ENCODE results near the gene PSTPIP2. TPM values are rescaled to one million over a fixed set of nuclear protein-coding genes. Genes with fewer than 3 reads are reported as not detected.

Gene PSTPIP2
- total RNA-seq, 1 experiment from 2014 or later: not detected

- TF ChIP-seq CTCF (conservative IDR thresholded peaks at IDR 0.05): no peak
- no peak for TF ChIP-seq EZH2 (IDR thresholded peaks at IDR 0.05; ENCODE audit: low read depth)
- Histone ChIP-seq H3K9me2 (ENCODE audit: insufficient read depth) (no peaks in the 10 kb centered on the region), H3K36me3 (ENCODE audit: low read depth) (no peaks in the 10 kb centered on the region), H3K4me3 (no peak overlapping the region), H3K27me3 (ENCODE audit: insufficient read depth, low read depth) (no peaks in the 10 kb centered on the region), H3K79me2 (ENCODE audit: low read depth) (no peaks in the 10 kb centered on the region), H2AFZ (no peak overlapping the region), H3K4me1 (replicated peaks; ENCODE audit: insufficient read depth) (0 out of 2 replicates have a peak, but pooled peaks cover 3% of the 10 kb centered on the region), H3F3A (ENCODE audit: insufficient read depth, low read depth) (peaks cover 13% of the 10 kb centered on the region; the same call in 1 of the 2 replicates), H4K20me1 (ENCODE audit: insufficient read depth) (no peaks in the 10 kb centered on the region), H3K9me3 (ENCODE audit: insufficient read depth, low read depth) (0 out of 2 replicates have a peak, but pooled peaks cover 3% of the 10 kb centered on the region), H3K4me2 (no peak overlapping the region), H3K27ac (no peak overlapping the region)
- BruUV-seq (replicated peaks): no TSS peak
- ChIA-PET POLR2A (ENCODE audit: unreplicated experiment) (no interaction called here), CTCF (no interaction called here)
- intact Hi-C loops (cut with micrococcal nuclease; ENCODE audit: unreplicated experiment): loop anchor here (5.0 kb wide), 2 partner anchors 98 to 403 kb away; no protein-coding TSS in a partner anchor
- no peak for DNase-seq
Observed at GRCh38 chr18:46070232-46070631, 1.8 kb downstream of the PSTPIP2 start.

- Histone ChIP-seq H3K27me3 (ENCODE audit: insufficient read depth, low read depth) (no peaks in the 10 kb centered on the region), H3K4me2 (no peak overlapping the region), H3K9me3 (ENCODE audit: insufficient read depth, low read depth) (0 out of 2 replicates have a peak, but pooled peaks cover 3% of the 10 kb centered on the region), H2AFZ (no peak overlapping the region), H3K4me3 (no peak overlapping the region), H3K79me2 (ENCODE audit: low read depth) (no peaks in the 10 kb centered on the region), H3K4me1 (replicated peaks; ENCODE audit: insufficient read depth) (0 out of 2 replicates have a peak, but pooled peaks cover 3% of the 10 kb centered on the region), H3F3A (ENCODE audit: insufficient read depth, low read depth) (peaks cover 13% of the 10 kb centered on the region; the same call in 1 of the 2 replicates), H3K36me3 (ENCODE audit: low read depth) (no peaks in the 10 kb centered on the region), H4K20me1 (ENCODE audit: insufficient read depth) (no peaks in the 10 kb centered on the region), H3K9me2 (ENCODE audit: insufficient read depth) (no peaks in the 10 kb centered on the region), H3K27ac (no peak overlapping the region)
- peak in 1 of 2 experiments; percentile 42 for DNase-seq
- no peak for TF ChIP-seq CTCF (conservative IDR thresholded peaks at IDR 0.05)
- no peak for TF ChIP-seq EZH2 (IDR thresholded peaks at IDR 0.05; ENCODE audit: low read depth)
- ChIA-PET CTCF (no interaction called here), POLR2A (ENCODE audit: unreplicated experiment) (no interaction called here)
- no TSS peak for BruUV-seq (replicated peaks)
- intact Hi-C loops (cut with micrococcal nuclease; ENCODE audit: unreplicated experiment): no loop called here
Observed at GRCh38 chr18:46069524-46069923, 2.5 kb downstream of the PSTPIP2 start.

- no peak overlapping the region for H3K27ac ChIP-seq
- TF ChIP-seq EZH2 (IDR thresholded peaks at IDR 0.05; ENCODE audit: low read depth) (no peak), CTCF (conservative IDR thresholded peaks at IDR 0.05) (no peak)
- H3K4me3 ChIP-seq: no peak overlapping the region
- H2AFZ ChIP-seq: no peak overlapping the region
- no peaks in the 10 kb centered on the region for H3K27me3 ChIP-seq (ENCODE audit: insufficient read depth, low read depth)
- H3K79me2 ChIP-seq (ENCODE audit: low read depth): no peaks in the 10 kb centered on the region
- no TSS peak for BruUV-seq (replicated peaks)
- CTCF ChIA-PET: no interaction called here
- no peaks in the 10 kb centered on the region for H3K4me1 ChIP-seq (replicated peaks; ENCODE audit: insufficient read depth)
- 0 out of 2 replicates have a peak, but pooled peaks cover 3% of the 10 kb centered on the region for H3K9me3 ChIP-seq (ENCODE audit: insufficient read depth, low read depth)
- POLR2A ChIA-PET (ENCODE audit: unreplicated experiment): no interaction called here
- 0 out of 2 replicates have a peak, but pooled peaks cover 6% of the 10 kb centered on the region for H3F3A ChIP-seq (ENCODE audit: insufficient read depth, low read depth)
- H3K4me2 ChIP-seq: no peak overlapping the region
- H4K20me1 ChIP-seq (ENCODE audit: insufficient read depth): no peaks in the 10 kb centered on the region
- intact Hi-C loops (cut with micrococcal nuclease; ENCODE audit: unreplicated experiment): no loop called here
- no peaks in the 10 kb centered on the region for H3K9me2 ChIP-seq (ENCODE audit: insufficient read depth)
- no peaks in the 10 kb centered on the region for H3K36me3 ChIP-seq (ENCODE audit: low read depth)
- no peak for DNase-seq
Observed at GRCh38 chr18:46068763-46069162, 3.3 kb downstream of the PSTPIP2 start.

Data from PC-9 (cell line).